Measurements from ENCODE around the gene FOXJ3. TPM values are rescaled to one million over a fixed set of nuclear protein-coding genes. Genes with fewer than 3 reads are reported as not detected.
A peak's percentile ranks its signal among the peaks of the same experiment; 100 is the strongest.

FOXJ3 gene
- polyA plus RNA-seq, 1 donor: 39.0 TPM

DNA sequence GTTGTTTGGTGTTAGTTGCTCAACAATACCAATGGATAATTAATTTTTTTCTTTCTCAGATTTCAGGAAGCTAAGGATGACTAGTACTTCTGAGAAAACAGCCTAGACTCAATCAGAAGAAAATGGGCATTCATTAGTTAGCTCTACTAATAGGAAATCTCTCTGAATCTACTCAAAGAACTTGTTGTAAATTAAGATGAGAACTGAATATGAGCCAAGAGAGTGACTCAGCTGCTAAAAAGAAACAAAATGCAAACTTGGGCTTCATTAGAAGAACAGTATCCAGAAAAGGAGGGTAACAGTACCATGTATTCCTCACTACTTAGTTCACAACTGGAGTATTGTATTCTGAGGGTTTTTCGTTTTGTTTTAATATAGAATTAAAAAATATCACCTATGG is 12.5 kb downstream of the FOXJ3 start:
- Histone ChIP-seq H3K9me3 (ENCODE audit: control insufficient read depth, low read depth, low read length) (no peaks in the 10 kb centered on the region), H3K27me3 (ENCODE audit: control insufficient read depth, insufficient read depth, low read length) (no peaks in the 10 kb centered on the region), H3K36me3 (ENCODE audit: control insufficient read depth, insufficient read depth, low read length) (no peaks in the 10 kb centered on the region), H3K4me3 (ENCODE audit: low read length) (no peak overlapping the region), H3K27ac (ENCODE audit: low read length) (no peak overlapping the region), H3K4me1 (ENCODE audit: control insufficient read depth, insufficient read depth, low read length) (no peaks in the 10 kb centered on the region)
- no peak for DNase-seq
- no CpG with 5 or more reads among the region's 1 CpG for WGBS (ENCODE audit: insufficient coverage, low lambda C conversion rate)

DNA sequence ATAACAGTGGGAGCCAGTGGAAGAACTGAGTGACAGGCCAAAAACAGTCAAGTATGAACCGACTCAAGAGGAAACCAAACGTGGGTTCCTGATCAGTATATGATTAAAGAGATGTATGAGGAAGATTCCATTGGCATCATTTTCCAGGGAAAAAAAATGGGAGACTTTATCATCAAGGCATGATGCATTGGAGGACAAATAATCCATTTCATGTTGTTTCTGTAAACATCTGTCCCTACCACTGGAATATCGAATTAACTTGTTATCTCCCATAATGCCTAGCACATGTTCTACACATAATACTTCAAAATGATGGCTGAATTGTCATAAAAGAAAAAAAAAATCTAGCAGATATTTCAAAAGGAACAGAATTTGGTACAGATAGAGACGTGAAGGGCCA is 13.3 kb downstream of the FOXJ3 start:
- no peaks in the 10 kb centered on the region for H3K36me3 ChIP-seq (ENCODE audit: control insufficient read depth, insufficient read depth, low read length)
- no peak overlapping the region for H3K27ac ChIP-seq (ENCODE audit: low read length)
- H3K27me3 ChIP-seq (ENCODE audit: control insufficient read depth, insufficient read depth, low read length): no peaks in the 10 kb centered on the region
- no peak overlapping the region for H3K4me3 ChIP-seq (ENCODE audit: low read length)
- peaks cover 5% of the 10 kb centered on the region for H3K4me1 ChIP-seq (ENCODE audit: control insufficient read depth, insufficient read depth, low read length)
- DNase-seq: no peak
- no peaks in the 10 kb centered on the region for H3K9me3 ChIP-seq (ENCODE audit: control insufficient read depth, low read depth, low read length)
- WGBS (ENCODE audit: insufficient coverage, low lambda C conversion rate): no CpG with 5 or more reads among the region's 4 CpGs

- Histone ChIP-seq H3K4me1 (ENCODE audit: control insufficient read depth, insufficient read depth, low read length) (peaks cover 14% of the 10 kb centered on the region), H3K9me3 (ENCODE audit: control insufficient read depth, low read depth, low read length) (no peaks in the 10 kb centered on the region), H3K27me3 (ENCODE audit: control insufficient read depth, insufficient read depth, low read length) (no peaks in the 10 kb centered on the region), H3K4me3 (ENCODE audit: low read length) (no peak overlapping the region), H3K36me3 (ENCODE audit: control insufficient read depth, insufficient read depth, low read length) (no peaks in the 10 kb centered on the region), H3K27ac (ENCODE audit: low read length) (no peak overlapping the region)
- no peak for DNase-seq
- WGBS (ENCODE audit: insufficient coverage, low lambda C conversion rate): 83% methylated on average over 1 of the region's 2 CpGs
Measured at GRCh38 chr1:42320708-42321107, 14.3 kb downstream of the FOXJ3 start.

DNA sequence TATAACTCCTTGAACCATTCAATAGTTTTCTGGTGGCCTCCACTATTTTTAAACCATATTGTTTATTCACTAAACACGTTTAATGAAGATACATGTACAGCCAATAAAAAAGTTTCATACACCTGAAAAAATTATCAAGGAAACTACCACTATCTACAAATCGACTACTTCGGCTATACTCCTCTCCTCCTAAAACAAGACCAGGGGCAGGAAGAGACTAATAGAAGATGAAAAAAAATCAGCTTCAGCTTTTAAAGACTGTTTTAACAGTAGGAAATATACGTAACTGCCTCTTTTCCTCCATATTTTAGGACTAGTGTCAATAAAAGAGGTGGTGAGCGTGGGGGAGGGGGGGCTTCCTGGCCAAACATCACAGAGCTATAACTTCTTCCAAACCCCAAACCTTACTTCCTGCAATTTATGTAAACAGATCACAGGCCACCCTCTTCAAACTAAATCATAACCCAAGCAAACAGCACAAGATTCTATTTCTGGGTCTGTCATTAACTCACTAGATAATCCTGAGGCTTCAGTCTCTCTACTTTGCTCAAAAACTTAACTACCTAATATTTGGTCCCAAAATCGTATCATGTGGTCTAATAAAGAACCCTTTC is 15.1 kb downstream of the FOXJ3 start:
- WGBS (ENCODE audit: insufficient coverage, low lambda C conversion rate): 79% methylated on average over 2 of the region's 6 CpGs
- no peak overlapping the region for H3K27ac ChIP-seq (ENCODE audit: low read length)
- no peaks in the 10 kb centered on the region for H3K27me3 ChIP-seq (ENCODE audit: control insufficient read depth, insufficient read depth, low read length)
- no peak overlapping the region for H3K4me3 ChIP-seq (ENCODE audit: low read length)
- no peak for DNase-seq
- H3K9me3 ChIP-seq (ENCODE audit: control insufficient read depth, low read depth, low read length): no peaks in the 10 kb centered on the region
- H3K4me1 ChIP-seq (ENCODE audit: control insufficient read depth, insufficient read depth, low read length): peaks cover 21% of the 10 kb centered on the region
- H3K36me3 ChIP-seq (ENCODE audit: control insufficient read depth, insufficient read depth, low read length): no peaks in the 10 kb centered on the region

DNA sequence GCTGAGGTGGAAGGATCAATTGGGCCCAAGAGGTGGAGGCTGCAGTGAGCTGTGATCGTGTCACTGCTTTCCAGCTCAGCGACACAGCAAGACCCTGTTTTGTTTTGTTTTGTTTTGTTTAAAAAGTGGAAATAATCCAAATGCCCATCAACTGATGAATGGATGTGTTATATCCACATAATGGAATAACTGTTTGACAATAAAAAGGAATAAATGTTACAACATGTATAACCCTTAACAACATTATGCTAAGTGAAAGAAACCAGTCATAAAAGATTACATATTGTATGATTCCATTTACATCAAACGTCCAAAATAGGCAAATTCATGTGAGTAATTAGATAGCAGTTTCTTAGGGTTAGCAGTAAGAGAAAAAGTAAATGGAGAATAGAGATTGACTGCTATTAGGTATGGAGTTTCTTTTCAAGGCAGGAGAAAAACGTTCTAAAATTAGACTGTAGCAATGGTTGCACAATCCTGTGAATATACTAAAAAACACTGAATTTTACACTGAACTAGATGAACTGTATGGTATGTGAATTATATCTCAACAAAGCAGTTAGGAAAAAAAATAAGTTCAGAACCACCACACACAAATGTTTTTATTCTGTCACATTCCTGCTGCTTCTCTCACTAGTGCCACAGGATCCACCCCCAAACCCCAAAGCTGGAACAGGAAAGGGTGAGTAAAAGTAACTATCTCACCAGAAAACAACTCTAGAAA is 15.7 kb downstream of the FOXJ3 start:
- DNase-seq: no peak
- Histone ChIP-seq H3K4me1 (ENCODE audit: control insufficient read depth, insufficient read depth, low read length) (peaks cover 27% of the 10 kb centered on the region), H3K4me3 (ENCODE audit: low read length) (no peak overlapping the region), H3K27me3 (ENCODE audit: control insufficient read depth, insufficient read depth, low read length) (no peaks in the 10 kb centered on the region), H3K27ac (ENCODE audit: low read length) (no peak overlapping the region), H3K36me3 (ENCODE audit: control insufficient read depth, insufficient read depth, low read length) (no peaks in the 10 kb centered on the region), H3K9me3 (ENCODE audit: control insufficient read depth, low read depth, low read length) (no peaks in the 10 kb centered on the region)
- WGBS (ENCODE audit: insufficient coverage, low lambda C conversion rate): 22% methylated on average over 1 of the region's 4 CpGs

GRCh38 chr1:42318601-42319000 is 16.4 kb downstream of the FOXJ3 start:
- no peak for DNase-seq
- H3K36me3 ChIP-seq (ENCODE audit: control insufficient read depth, insufficient read depth, low read length): no peaks in the 10 kb centered on the region
- no peak overlapping the region for H3K4me3 ChIP-seq (ENCODE audit: low read length)
- no peaks in the 10 kb centered on the region for H3K9me3 ChIP-seq (ENCODE audit: control insufficient read depth, low read depth, low read length)
- no peak overlapping the region for H3K27ac ChIP-seq (ENCODE audit: low read length)
- 100% methylated on average over 2 of the region's 4 CpGs for WGBS (ENCODE audit: insufficient coverage, low lambda C conversion rate)
- H3K4me1 ChIP-seq (ENCODE audit: control insufficient read depth, insufficient read depth, low read length): peaks cover 33% of the 10 kb centered on the region
- H3K27me3 ChIP-seq (ENCODE audit: control insufficient read depth, insufficient read depth, low read length): no peaks in the 10 kb centered on the region

DNA sequence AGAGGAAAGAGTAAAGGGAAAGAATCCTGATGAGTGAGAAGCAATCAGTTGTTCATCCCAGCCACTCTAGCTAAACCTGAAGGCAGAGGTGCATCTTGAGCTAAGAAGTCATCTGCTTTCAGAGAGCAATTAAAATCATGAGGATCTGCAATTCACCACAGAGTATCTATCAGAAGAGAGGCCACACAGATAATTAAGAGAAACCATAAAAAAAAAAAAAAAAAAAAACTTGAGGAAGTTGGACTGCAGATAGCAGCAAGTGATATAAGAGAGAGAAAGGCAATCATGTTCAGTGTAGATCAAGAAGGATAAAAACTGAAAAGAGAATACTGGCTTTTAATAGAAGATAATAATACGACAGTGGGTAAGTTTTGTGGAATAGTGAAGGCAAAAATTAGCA is 17.7 kb downstream of the FOXJ3 start:
- Histone ChIP-seq H3K36me3 (ENCODE audit: control insufficient read depth, insufficient read depth, low read length) (no peaks in the 10 kb centered on the region), H3K27ac (ENCODE audit: low read length) (peak overlapping the region; percentile 75), H3K27me3 (ENCODE audit: control insufficient read depth, insufficient read depth, low read length) (no peaks in the 10 kb centered on the region), H3K4me1 (ENCODE audit: control insufficient read depth, insufficient read depth, low read length) (peaks cover 35% of the 10 kb centered on the region), H3K4me3 (ENCODE audit: low read length) (no peak overlapping the region), H3K9me3 (ENCODE audit: control insufficient read depth, low read depth, low read length) (no peaks in the 10 kb centered on the region)
- 33% methylated on average over 1 of the region's 1 CpG for WGBS (ENCODE audit: insufficient coverage, low lambda C conversion rate)
- peak; percentile 45 to 50 for DNase-seq

DNA sequence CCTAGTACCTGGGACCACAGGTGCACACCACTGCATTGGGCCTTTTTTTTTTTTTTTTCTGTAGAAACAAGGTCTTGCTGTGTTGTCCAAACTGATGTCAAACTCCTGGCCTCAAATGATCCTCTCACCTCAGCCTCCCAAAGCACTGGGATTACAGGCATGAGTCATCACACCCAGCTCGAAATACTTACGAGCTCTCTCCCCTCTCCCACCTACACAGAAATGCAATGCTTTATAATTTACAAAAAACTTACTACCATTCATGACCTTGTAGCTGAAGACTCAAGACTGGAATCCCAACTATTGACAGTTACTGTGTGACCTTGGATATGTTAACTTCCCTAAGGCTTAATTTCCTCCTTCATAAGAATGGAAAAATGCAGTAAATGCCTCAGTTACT is 18.7 kb downstream of the FOXJ3 start:
- Histone ChIP-seq H3K36me3 (ENCODE audit: control insufficient read depth, insufficient read depth, low read length) (no peaks in the 10 kb centered on the region), H3K4me3 (ENCODE audit: low read length) (no peak overlapping the region), H3K9me3 (ENCODE audit: control insufficient read depth, low read depth, low read length) (no peaks in the 10 kb centered on the region), H3K4me1 (ENCODE audit: control insufficient read depth, insufficient read depth, low read length) (peaks cover 35% of the 10 kb centered on the region), H3K27me3 (ENCODE audit: control insufficient read depth, insufficient read depth, low read length) (no peaks in the 10 kb centered on the region), H3K27ac (ENCODE audit: low read length) (no peak overlapping the region)
- no peak for DNase-seq
- no CpG with 5 or more reads among the region's 2 CpGs for WGBS (ENCODE audit: insufficient coverage, low lambda C conversion rate)

DNA sequence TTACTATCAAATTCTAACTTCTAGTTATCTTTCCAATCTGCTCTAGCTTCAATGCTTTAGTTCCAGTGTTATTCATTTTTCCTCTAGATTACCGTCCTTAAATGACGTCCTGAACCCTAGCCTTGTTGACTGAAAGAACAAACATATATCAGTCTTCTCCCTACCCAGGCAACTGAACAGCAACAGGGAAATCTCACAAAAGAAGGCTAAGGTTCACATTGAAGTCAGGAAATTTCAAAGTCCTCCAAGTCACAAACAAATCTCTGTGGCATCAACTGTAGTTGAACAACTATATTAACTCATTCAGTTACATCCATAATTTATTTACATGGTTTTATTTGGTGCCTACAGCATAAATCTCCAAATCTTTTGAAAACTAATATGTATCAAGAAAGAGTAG is 19.5 kb downstream of the FOXJ3 start:
- DNase-seq: peak; percentile 61 to 83
- Histone ChIP-seq H3K4me3 (ENCODE audit: low read length) (no peak overlapping the region), H3K27me3 (ENCODE audit: control insufficient read depth, insufficient read depth, low read length) (no peaks in the 10 kb centered on the region), H3K9me3 (ENCODE audit: control insufficient read depth, low read depth, low read length) (no peaks in the 10 kb centered on the region), H3K27ac (ENCODE audit: low read length) (peak overlapping the region; percentile 68), H3K4me1 (ENCODE audit: control insufficient read depth, insufficient read depth, low read length) (peaks cover 35% of the 10 kb centered on the region), H3K36me3 (ENCODE audit: control insufficient read depth, insufficient read depth, low read length) (no peaks in the 10 kb centered on the region)
- WGBS (ENCODE audit: insufficient coverage, low lambda C conversion rate): no CpG with 5 or more reads among the region's 2 CpGs

DNA sequence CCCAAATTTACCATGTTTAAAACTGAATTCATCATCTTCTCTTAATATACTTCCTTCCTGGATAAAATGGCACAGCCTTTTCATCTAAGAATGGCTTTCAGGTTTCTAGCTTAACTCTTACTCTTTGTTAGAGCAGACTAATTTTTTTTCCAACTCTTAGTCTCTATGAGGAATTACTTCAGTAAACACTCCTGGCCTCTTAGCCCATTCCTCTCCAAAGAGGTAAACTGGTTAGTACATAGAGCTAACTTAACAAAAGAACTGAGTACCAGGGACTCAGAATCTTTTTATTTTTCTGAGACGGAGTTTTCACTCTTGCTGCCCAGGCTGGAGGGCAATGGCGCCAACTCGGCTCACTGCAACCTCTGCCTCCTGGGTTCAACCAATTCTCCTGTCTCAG is 21.1 kb downstream of the FOXJ3 start:
- no peak for DNase-seq
- Histone ChIP-seq H3K4me1 (ENCODE audit: control insufficient read depth, insufficient read depth, low read length) (peaks cover 35% of the 10 kb centered on the region), H3K4me3 (ENCODE audit: low read length) (no peak overlapping the region), H3K9me3 (ENCODE audit: control insufficient read depth, low read depth, low read length) (no peaks in the 10 kb centered on the region), H3K36me3 (ENCODE audit: control insufficient read depth, insufficient read depth, low read length) (peaks cover 5% of the 10 kb centered on the region), H3K27me3 (ENCODE audit: control insufficient read depth, insufficient read depth, low read length) (no peaks in the 10 kb centered on the region), H3K27ac (ENCODE audit: low read length) (no peak overlapping the region)
- no CpG with 5 or more reads among the region's 3 CpGs for WGBS (ENCODE audit: insufficient coverage, low lambda C conversion rate)
